Colonic mucosa (tissue), 4 donors: ENCODE measurements around the gene PERM1. TPM values are rescaled to one million over a fixed set of nuclear protein-coding genes. Genes with fewer than 3 reads are reported as not detected.

Experiments
- DNase-seq: peaks from one replicate; pipeline ENCODE4 v3.0.0-alpha.2; 2020
- H3K27ac ChIP-seq: fragments of 200-600 bp; one replicate; pipeline ENCODE4 v1.8.0; 2021
- H3K27me3 ChIP-seq: fragments of 200-600 bp; one replicate; pipeline ENCODE4 v1.8.0; 2021
- H3K36me3 ChIP-seq: fragments of 200-600 bp; one replicate; pipeline ENCODE4 v1.8.0; 2021
- H3K4me1 ChIP-seq: fragments of 200-600 bp; one replicate; pipeline ENCODE4 v1.8.0; 2021; ENCODE audit warnings: mild to moderate bottlenecking
- H3K4me3 ChIP-seq: fragments of 200-600 bp; one replicate; pipeline ENCODE4 v1.8.0; 2021
- H3K9ac ChIP-seq, 2 donors: one replicate each; pipeline ENCODE4 v1.7.0; 2013; ENCODE audit warnings: control low read depth in 2 of 2, low read depth in 2 of 2, low read length in 2 of 2
- H3K9me3 ChIP-seq: fragments of 200-600 bp; one replicate; pipeline ENCODE4 v1.8.0; 2021
- intact Hi-C: fragments of 100-400 bp; cut with DNase I; formaldehyde crosslinking; loops from one replicate; pipeline ENCODE4 v1.14.1; 2022
- total RNA-seq, 2 donors: library from RNA; stranded (reverse); fragmentation: NEBNext Ultra II Directional in 1 of 2; extraction: Animal tissue kit (Norgen Biotek cat#: 25700) in 1 of 2; gene quantifications; one replicate each; pipeline ENCODE4 v1.2.1, GENCODE V29; 2021
- TF ChIP-seq, protein P1 (sequence below): fragments of 200-600 bp; IDR thresholded peaks from one replicate; pipeline ENCODE4 v1.8.0; 2022; ENCODE audit warnings: antibody characterized with exemption, mild to moderate bottlenecking
- donor health status: healthy.
- donor health status: DM: no; HTN: no; CAD: no.
- donor health status: DM: no; HTN: no; CAD: no.

The PERM1 gene
- total RNA-seq, 2 donors from 2014 or later, result not detected

DNA sequence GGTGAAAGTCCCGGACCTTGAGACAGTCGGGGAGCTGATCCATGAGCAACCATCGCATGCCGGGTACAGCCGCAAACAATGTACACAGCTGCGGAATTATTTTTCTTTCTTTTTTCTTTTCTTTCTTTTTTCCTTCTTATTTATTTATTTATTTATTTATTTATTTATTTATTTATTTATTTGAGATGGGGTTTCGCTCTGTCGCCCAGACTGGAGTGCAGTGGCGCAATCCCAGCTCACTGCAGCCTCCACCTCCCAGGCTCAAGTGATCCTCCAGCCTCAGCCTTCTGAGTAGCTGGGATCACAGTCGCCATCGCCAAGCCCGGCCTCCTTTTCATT is 2.6 kb upstream of the PERM1 start:
- DNase-seq, result no peak
- Histone ChIP-seq H3K4me1 (no peaks in the 10 kb centered on the region), H3K9me3 (no peaks in the 10 kb centered on the region), H3K9ac (no peak overlapping the region), H3K4me3 (no peak overlapping the region), H3K36me3 (no peaks in the 10 kb centered on the region), H3K27ac (no peak overlapping the region), H3K27me3 (peaks cover 7% of the 10 kb centered on the region)
- intact Hi-C loops, result loop anchor here (5.0 to 10.0 kb wide), 2 partner anchors 78 to 310 kb away; no protein-coding TSS in a partner anchor
- TF ChIP-seq, protein P1, sequence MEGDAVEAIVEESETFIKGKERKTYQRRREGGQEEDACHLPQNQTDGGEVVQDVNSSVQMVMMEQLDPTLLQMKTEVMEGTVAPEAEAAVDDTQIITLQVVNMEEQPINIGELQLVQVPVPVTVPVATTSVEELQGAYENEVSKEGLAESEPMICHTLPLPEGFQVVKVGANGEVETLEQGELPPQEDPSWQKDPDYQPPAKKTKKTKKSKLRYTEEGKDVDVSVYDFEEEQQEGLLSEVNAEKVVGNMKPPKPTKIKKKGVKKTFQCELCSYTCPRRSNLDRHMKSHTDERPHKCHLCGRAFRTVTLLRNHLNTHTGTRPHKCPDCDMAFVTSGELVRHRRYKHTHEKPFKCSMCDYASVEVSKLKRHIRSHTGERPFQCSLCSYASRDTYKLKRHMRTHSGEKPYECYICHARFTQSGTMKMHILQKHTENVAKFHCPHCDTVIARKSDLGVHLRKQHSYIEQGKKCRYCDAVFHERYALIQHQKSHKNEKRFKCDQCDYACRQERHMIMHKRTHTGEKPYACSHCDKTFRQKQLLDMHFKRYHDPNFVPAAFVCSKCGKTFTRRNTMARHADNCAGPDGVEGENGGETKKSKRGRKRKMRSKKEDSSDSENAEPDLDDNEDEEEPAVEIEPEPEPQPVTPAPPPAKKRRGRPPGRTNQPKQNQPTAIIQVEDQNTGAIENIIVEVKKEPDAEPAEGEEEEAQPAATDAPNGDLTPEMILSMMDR, result no peak

DNA sequence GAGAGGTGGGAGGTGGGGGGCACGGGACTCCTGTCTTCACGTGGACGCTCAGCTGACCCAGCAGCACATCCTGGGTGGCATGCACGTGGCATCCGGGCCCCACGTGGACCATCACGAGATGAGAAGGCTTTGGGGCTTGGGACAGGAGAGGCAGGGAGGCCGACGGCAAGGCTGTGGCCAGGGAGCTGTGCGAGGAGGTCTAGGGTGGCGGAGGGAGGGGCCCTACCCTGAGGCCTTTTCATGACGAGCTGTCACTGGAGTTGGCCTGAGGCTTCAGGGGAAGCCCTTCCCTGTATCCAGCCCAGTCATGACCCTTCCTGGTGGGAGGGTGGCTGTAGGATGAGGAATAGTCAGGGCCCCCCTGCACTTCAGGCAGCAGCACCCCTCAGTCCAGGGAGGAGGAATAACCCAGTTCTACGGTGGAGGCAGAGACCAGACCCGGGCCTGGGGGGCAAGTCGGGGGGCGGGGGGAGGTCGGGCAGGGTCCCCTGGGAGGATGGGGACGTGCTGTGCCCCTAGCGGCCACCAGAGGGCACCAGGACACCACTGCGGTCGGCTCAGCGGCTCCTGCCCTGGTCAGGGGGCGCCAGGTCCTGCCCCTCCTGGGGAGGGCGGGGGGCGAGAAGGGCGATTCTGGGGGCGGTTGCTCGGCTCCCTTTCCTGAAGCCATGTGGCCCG is 2.0 kb upstream of the PERM1 start:
- no peak overlapping the region for H3K9ac ChIP-seq
- no peaks in the 10 kb centered on the region for H3K4me1 ChIP-seq
- H3K27me3 ChIP-seq, result peaks cover 7% of the 10 kb centered on the region
- no peaks in the 10 kb centered on the region for H3K36me3 ChIP-seq
- H3K27ac ChIP-seq, result no peak overlapping the region
- TF ChIP-seq, protein P1, result peak; percentile 91
- H3K4me3 ChIP-seq, result no peak overlapping the region
- intact Hi-C loops, result loop anchor here (5.0 to 10.0 kb wide), 2 partner anchors 78 to 311 kb away; no protein-coding TSS in a partner anchor
- H3K9me3 ChIP-seq, result no peaks in the 10 kb centered on the region
- DNase-seq, result peak; percentile 52

DNA sequence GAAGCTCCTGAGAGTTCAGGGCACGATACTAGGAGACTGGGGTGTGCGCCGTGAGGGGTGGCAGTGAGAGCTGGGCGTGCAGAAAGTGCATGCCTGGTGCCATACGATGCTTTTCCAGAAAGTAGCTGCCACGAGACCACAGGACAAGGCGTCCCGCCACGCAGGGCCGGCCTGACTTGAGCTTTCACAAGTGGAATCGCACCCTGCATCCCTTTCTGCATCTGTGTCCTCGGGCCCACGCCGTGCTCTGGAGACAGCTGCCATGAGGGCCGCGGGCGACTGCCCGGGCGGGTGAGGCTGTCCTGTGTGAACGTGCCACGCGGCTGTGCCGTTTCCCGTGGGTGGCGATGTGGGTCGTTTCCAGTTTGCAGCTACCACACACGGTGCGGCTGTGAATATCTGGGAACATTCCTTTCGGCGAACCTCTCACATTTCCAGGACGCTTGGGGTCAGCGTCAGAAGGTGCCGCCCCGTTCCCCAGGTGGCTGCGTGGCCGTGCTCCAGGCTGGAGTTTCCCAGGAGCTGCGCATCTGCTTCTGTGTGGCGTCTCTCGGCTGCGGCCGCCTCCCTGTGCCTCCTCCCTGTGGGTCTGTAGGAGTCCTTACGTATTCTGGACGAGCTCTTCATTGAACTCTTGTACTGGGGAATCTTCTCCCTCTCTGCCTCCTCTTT is 1.0 kb upstream of the PERM1 start:
- intact Hi-C loops, result loop anchor here (5.0 to 10.0 kb wide), 2 partner anchors 79 to 312 kb away; no protein-coding TSS in a partner anchor
- peaks cover 7% of the 10 kb centered on the region for H3K27me3 ChIP-seq

DNA sequence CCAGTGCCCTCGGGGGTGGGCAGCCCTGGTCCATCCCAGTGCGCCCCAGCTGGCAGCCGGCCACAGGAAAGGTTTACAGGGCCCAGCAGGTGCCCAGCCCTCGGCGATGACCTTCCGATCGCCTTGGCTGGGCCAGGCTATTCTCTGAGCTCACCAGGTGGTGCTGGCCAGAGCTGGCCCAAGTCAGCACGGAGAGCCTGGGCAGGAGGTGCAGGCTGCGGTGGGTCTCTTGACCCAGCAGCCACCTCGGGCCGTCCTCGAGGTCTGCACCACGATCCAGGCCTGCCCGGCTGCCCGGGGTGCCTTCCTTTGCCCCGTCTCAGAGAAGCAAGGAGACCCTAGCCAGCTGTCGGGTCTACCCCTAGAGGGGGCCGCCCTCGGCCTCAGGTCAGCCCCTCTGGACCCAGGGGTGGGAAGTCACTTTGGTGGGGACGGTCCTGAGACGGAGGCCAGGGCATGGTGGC is 370 bp downstream of the PERM1 start:
- no peak for DNase-seq
- H3K4me1 ChIP-seq, result no peaks in the 10 kb centered on the region
- H3K27ac ChIP-seq, result no peak overlapping the region
- H3K4me3 ChIP-seq, result no peak overlapping the region
- peaks cover 7% of the 10 kb centered on the region for H3K27me3 ChIP-seq
- no peak overlapping the region for H3K9ac ChIP-seq
- TF ChIP-seq, protein P1, result no peak
- H3K36me3 ChIP-seq, result no peaks in the 10 kb centered on the region
- H3K9me3 ChIP-seq, result no peaks in the 10 kb centered on the region
- intact Hi-C loops, result loop anchor here (5.0 to 10.0 kb wide), 2 partner anchors 81 to 313 kb away; no protein-coding TSS in a partner anchor

More for the DNA sequence above, 1.0 kb upstream of the PERM1 start:
- Histone ChIP-seq H3K9me3 (no peaks in the 10 kb centered on the region), H3K9ac (no peak overlapping the region), H3K4me1 (no peaks in the 10 kb centered on the region), H3K4me3 (no peak overlapping the region), H3K36me3 (no peaks in the 10 kb centered on the region), H3K27ac (no peak overlapping the region)
- TF ChIP-seq, protein P1, result no peak
- no peak for DNase-seq

DNA sequence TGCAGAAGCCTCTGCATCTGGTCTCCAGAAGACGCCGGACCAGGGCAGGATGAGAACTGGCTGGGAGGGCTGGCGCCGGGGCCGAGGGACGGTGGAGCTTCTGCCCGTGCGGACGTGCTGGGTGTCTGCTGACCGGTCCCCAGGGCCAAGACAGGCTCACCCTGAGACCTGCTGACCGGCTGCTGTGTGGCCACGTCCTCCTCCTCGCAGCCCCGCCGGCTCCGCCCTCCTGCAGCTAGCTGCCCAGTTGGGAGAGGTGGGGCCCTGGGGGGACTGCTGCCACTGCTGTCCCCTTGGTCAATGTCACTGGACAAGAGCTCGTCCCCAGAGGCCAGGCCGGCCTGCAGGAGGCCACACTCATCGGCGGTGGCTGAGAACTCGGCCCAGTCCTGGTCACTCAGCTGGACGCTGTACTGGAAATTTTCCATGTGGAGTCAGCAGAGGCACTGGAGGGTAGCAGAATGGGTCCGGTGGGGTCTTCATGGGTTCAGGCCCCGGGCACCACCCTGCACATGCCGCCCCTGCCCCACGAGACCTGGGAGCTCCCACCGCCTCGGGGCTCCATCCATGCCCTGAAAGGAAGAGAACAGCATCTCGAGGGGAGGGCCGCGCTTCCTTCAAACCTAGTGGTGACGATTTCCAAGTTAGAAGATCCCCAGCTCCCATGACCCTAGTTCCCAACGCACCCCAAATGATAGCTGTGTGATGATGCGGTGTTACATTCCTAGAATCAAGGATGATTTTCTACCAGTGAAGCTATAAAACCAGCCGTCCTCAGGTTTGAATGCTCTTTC is 1.1 kb downstream of the PERM1 start:
- intact Hi-C loops, result loop anchor here (5.0 to 10.0 kb wide), 2 partner anchors 82 to 314 kb away; no protein-coding TSS in a partner anchor
- no peak overlapping the region for H3K4me3 ChIP-seq
- TF ChIP-seq, protein P1, result no peak
- DNase-seq, result no peak
- H3K9me3 ChIP-seq, result no peaks in the 10 kb centered on the region
- no peak overlapping the region for H3K27ac ChIP-seq
- H3K27me3 ChIP-seq, result peaks cover 6% of the 10 kb centered on the region
- H3K9ac ChIP-seq, result no peak overlapping the region
- peaks cover 3% of the 10 kb centered on the region for H3K4me1 ChIP-seq
- H3K36me3 ChIP-seq, result no peaks in the 10 kb centered on the region
